Fibroblast of lung (primary cell): ENCODE results near the gene TIGD1. TPM values are rescaled to one million over a fixed set of nuclear protein-coding genes. Genes with fewer than 3 reads are reported as not detected.

Source experiments
- DNase-seq, 2 donors: peaks; one replicate each; pipeline versions ENCODE4 v3.0.0 to v3.0.0-alpha.2; 2010; ENCODE audit warnings: low read depth in 2 of 2
- H2AFZ ChIP-seq: 2 replicates; pipeline ENCODE4 v1.5.1; 2012; ENCODE audit warnings: low read length, control low read depth, inconsistent platforms
- H3K27ac ChIP-seq: 2 replicates; pipeline ENCODE4 v1.5.1; 2011; ENCODE audit warnings: low read length, control low read depth; ENCODE audit not compliant: insufficient read depth
- H3K27me3 ChIP-seq: 2 replicates; pipeline ENCODE4 v1.5.1; 2011; ENCODE audit warnings: mild to moderate bottlenecking, low read length; ENCODE audit not compliant: control insufficient read depth, insufficient read depth
- H3K36me3 ChIP-seq: 2 replicates; pipeline ENCODE4 v1.5.1; 2011; ENCODE audit warnings: low read length; ENCODE audit not compliant: control insufficient read depth, insufficient read depth
- H3K4me1 ChIP-seq: 2 replicates; pipeline ENCODE4 v1.5.1; 2011; ENCODE audit warnings: low read length; ENCODE audit not compliant: control insufficient read depth, insufficient read depth; ENCODE audit errors: extremely low read depth
- H3K4me2 ChIP-seq: 2 replicates; pipeline ENCODE4 v1.5.1; 2011; ENCODE audit warnings: low read length, control low read depth; ENCODE audit not compliant: insufficient read depth; ENCODE audit errors: extremely low read depth
- H3K4me3 ChIP-seq, 4 experiments: fragments of 200-600 bp in 1 of 4; sonication (generic) in 1 of 4; replicated peaks in 1 of 4; 2 replicates each; pipeline ENCODE4 v1.5.1; 2011 to 2016; ENCODE audit warnings: low read length in 4 of 4, low read depth in 3 of 4, mild to moderate bottlenecking in 3 of 4, control low read depth in 2 of 4, inconsistent platforms in 1 of 4, mixed read lengths in 1 of 4; ENCODE audit not compliant: insufficient read depth in 1 of 4; ENCODE audit errors: control extremely low read depth in 1 of 4
- H3K79me2 ChIP-seq: 2 replicates; pipeline ENCODE4 v1.5.1; 2012; ENCODE audit warnings: mild to moderate bottlenecking, low read length, inconsistent platforms; ENCODE audit not compliant: control insufficient read depth, insufficient read depth
- H3K9ac ChIP-seq: 2 replicates; pipeline ENCODE4 v1.5.1; 2011; ENCODE audit warnings: mild to moderate bottlenecking, low read length, control low read depth; ENCODE audit not compliant: insufficient read depth
- H3K9me3 ChIP-seq: 2 replicates; pipeline ENCODE4 v1.5.1; 2012; ENCODE audit warnings: low read depth, low read length; ENCODE audit not compliant: control insufficient read depth, insufficient read depth
- H4K20me1 ChIP-seq: 2 replicates; pipeline ENCODE4 v1.5.1; 2011; ENCODE audit warnings: low read length; ENCODE audit not compliant: control insufficient read depth, insufficient read depth; ENCODE audit errors: extremely low read depth
- CTCF ChIP-seq, 2 donors: IDR thresholded peaks in 1 of 2; conservative IDR thresholded peaks in 1 of 2; 1 replicate in 1 of 2; 2 replicates in 1 of 2; pipeline ENCODE4 v1.5.1; 2011 to 2012; ENCODE audit warnings: low read length in 2 of 2, control low read depth in 1 of 2, inconsistent platforms in 1 of 2, low read depth in 1 of 2, mild to moderate bottlenecking in 1 of 2
- EZH2 ChIP-seq: IDR thresholded peaks from 2 replicates; pipeline ENCODE4 v1.5.1; 2012; ENCODE audit warnings: low read length, control low read depth, mild to moderate bottlenecking; ENCODE audit errors: missing control alignments
- polyA plus RNA-seq, 2 donors: library from polyadenylated mRNA; depleted of rRNA in 1 of 2; stranded (reverse) in 1 of 2; unstranded in 1 of 2; fragments of >200 nt; gene quantifications; 2 replicates each; pipeline ENCODE4 v1.2.1, GENCODE V29; 2011 to 2012; ENCODE audit warnings: missing spikeins in 1 of 2
- total RNA-seq: library from RNA; depleted of rRNA; stranded (reverse); fragments of >200 nt; gene quantifications from 2 replicates; pipeline ENCODE4 v1.2.1, GENCODE V29; 2014

TIGD1 gene
- total and polyA plus RNA-seq, 2 donors (not counting 1 experiment from before 2014, with no cell fraction given): 2.5 to 4.0 TPM

- no peak for DNase-seq
- Histone ChIP-seq H2AFZ (no peak overlapping the region), H3K9ac (no peak overlapping the region), H3K9me3 (no peaks in the 10 kb centered on the region), H3K79me2 (no peaks in the 10 kb centered on the region), H4K20me1 (no peaks in the 10 kb centered on the region), H3K4me3 (no peak overlapping the region), H3K27me3 (peaks cover 6% of the 10 kb centered on the region), H3K27ac (no peak overlapping the region), H3K4me2 (no peak overlapping the region), H3K4me1 (no peaks in the 10 kb centered on the region), H3K36me3 (no peaks in the 10 kb centered on the region)
- TF ChIP-seq EZH2: no peak
- no peak for TF ChIP-seq CTCF (conservative IDR thresholded peaks at IDR 0.05 in 1 of 2, IDR thresholded peaks at IDR 0.05 in 1 of 2; ENCODE audit: low read depth in 1 of 2, low read length in 2 of 2)
Measured at GRCh38 chr2:232541195-232541960, 9.0 kb downstream of the TIGD1 start.

- Histone ChIP-seq H3K9me3 (no peaks in the 10 kb centered on the region), H3K27me3 (peaks cover 6% of the 10 kb centered on the region), H3K4me3 (no peak overlapping the region), H3K36me3 (no peaks in the 10 kb centered on the region), H2AFZ (no peak overlapping the region), H3K79me2 (no peaks in the 10 kb centered on the region), H3K27ac (no peak overlapping the region), H4K20me1 (no peaks in the 10 kb centered on the region), H3K4me1 (no peaks in the 10 kb centered on the region), H3K9ac (no peak overlapping the region), H3K4me2 (no peak overlapping the region)
- DNase-seq: no peak
- TF ChIP-seq EZH2: no peak
- no peak for TF ChIP-seq CTCF (conservative IDR thresholded peaks at IDR 0.05 in 1 of 2, IDR thresholded peaks at IDR 0.05 in 1 of 2; ENCODE audit: low read depth in 1 of 2, low read length in 2 of 2)
Measured at GRCh38 chr2:232540441-232541041, 9.8 kb downstream of the TIGD1 start.

- TF ChIP-seq CTCF (conservative IDR thresholded peaks at IDR 0.05 in 1 of 2, IDR thresholded peaks at IDR 0.05 in 1 of 2; ENCODE audit: low read depth in 1 of 2, low read length in 2 of 2): no peak
- no peak for TF ChIP-seq EZH2
- H3K79me2 ChIP-seq: no peaks in the 10 kb centered on the region
- H3K27ac ChIP-seq: no peak within 1 kb of the TSS
- H3K9ac ChIP-seq: no peak within 1 kb of the TSS
- no peak within 1 kb of the TSS for H2AFZ ChIP-seq
- no peaks in the 10 kb centered on the region for H4K20me1 ChIP-seq
- H3K9me3 ChIP-seq: no peaks in the 10 kb centered on the region
- H3K4me1 ChIP-seq: no peaks in the 10 kb centered on the region
- peaks cover 6% of the 10 kb centered on the region for H3K27me3 ChIP-seq
- H3K4me3 ChIP-seq: no peak within 1 kb of the TSS
- no peaks in the 10 kb centered on the region for H3K36me3 ChIP-seq
- no peak for DNase-seq
- H3K4me2 ChIP-seq: no peak within 1 kb of the TSS
Measured at GRCh38 chr2:232539298-232540231, 10.8 kb downstream of the TIGD1 start, which contains the start of gene CHRNG. TSS of gene CHRNG (plus strand) at chr2:232539692. CDS start at chr2:232539748, 56 bp downstream.
